PFSK-1 (cell line): Measurements from ENCODE around the gene PLB1.

Source experiments
- FOXP2 ChIP-seq: optimal IDR thresholded peaks from 2 replicates; pipeline ENCODE3; 2011; ENCODE audit warnings: borderline replicate concordance, control low read depth, inconsistent platforms; ENCODE audit not compliant: insufficient read depth; ENCODE audit errors: extremely low read length, extremely low read depth
- POLR2AphosphoS5 ChIP-seq: IDR thresholded peaks from 2 replicates; pipeline ENCODE4 v1.6.1; 2012; ENCODE audit warnings: low read depth, mild to moderate bottlenecking, control low read depth, low read length, moderate library complexity
- REST ChIP-seq, 2 experiments: IDR thresholded peaks; 2 replicates each; pipeline versions ENCODE4 v1.6.1 to v1.8.0; 2011 to 2012; ENCODE audit warnings: low read depth in 2 of 2, low read length in 2 of 2, control low read depth in 1 of 2, inconsistent platforms in 1 of 2, mild to moderate bottlenecking in 1 of 2, moderate library complexity in 1 of 2; ENCODE audit not compliant: insufficient read depth in 1 of 2
- SIN3A ChIP-seq: IDR thresholded peaks from 2 replicates; pipeline ENCODE4 v1.6.1; 2012; ENCODE audit warnings: mild to moderate bottlenecking, low read length, moderate library complexity, borderline replicate concordance; ENCODE audit not compliant: insufficient read depth
- TAF1 ChIP-seq: IDR thresholded peaks from 2 replicates; pipeline ENCODE4 v1.6.1; 2012; ENCODE audit warnings: low read length, control low read depth, borderline replicate concordance; ENCODE audit not compliant: insufficient read depth

PLB1 gene

GRCh38 chr2:28688818-28689217, 193.0 kb downstream of the PLB1 start:
- TF ChIP-seq TAF1, result no peak
- TF ChIP-seq REST (IDR thresholded peaks at IDR 0.05; ENCODE audit: insufficient read depth in 1 of 2, low read depth in 2 of 2, low read length in 2 of 2), result no peak
- TF ChIP-seq FOXP2, result no peak
- no peak for TF ChIP-seq POLR2AphosphoS5
- no peak for TF ChIP-seq SIN3A

- TF ChIP-seq REST (IDR thresholded peaks at IDR 0.05; ENCODE audit: insufficient read depth in 1 of 2, low read depth in 2 of 2, low read length in 2 of 2), result no peak
- no peak for TF ChIP-seq SIN3A
- no peak for TF ChIP-seq FOXP2
- no peak for TF ChIP-seq TAF1
- TF ChIP-seq POLR2AphosphoS5, result no peak
Measured at GRCh38 chr2:28689771-28690170, 193.9 kb downstream of the PLB1 start.

- TF ChIP-seq TAF1, result no peak
- no peak for TF ChIP-seq REST (IDR thresholded peaks at IDR 0.05; ENCODE audit: insufficient read depth in 1 of 2, low read depth in 2 of 2, low read length in 2 of 2)
- no peak for TF ChIP-seq FOXP2
- no peak for TF ChIP-seq SIN3A
- TF ChIP-seq POLR2AphosphoS5, result no peak
Measured at GRCh38 chr2:28692411-28692810, 196.6 kb downstream of the PLB1 start.

- TF ChIP-seq TAF1 (no peak), REST (IDR thresholded peaks at IDR 0.05; ENCODE audit: insufficient read depth in 1 of 2, low read depth in 2 of 2, low read length in 2 of 2) (no peak), SIN3A (no peak), FOXP2 (no peak), POLR2AphosphoS5 (no peak)
Measured at GRCh38 chr2:28693223-28693622, 197.4 kb downstream of the PLB1 start.
